HG02938 (cell line): ENCODE measurements around the gene JHY.
"Not testable (repeated sequence)": the region's sequence is repeated elsewhere in the genome, so short reads cannot be mapped to it uniquely, and the experiment has no call there.

ENCODE experiments used
- ATAC-seq: cut with Tn5 transposase; IDR thresholded peaks from one replicate; pipeline ENCODE4 v1.9.1; 2021; ENCODE audit warnings: mild to moderate bottlenecking, moderate library complexity; ENCODE audit not compliant: unreplicated experiment

The JHY gene

DNA sequence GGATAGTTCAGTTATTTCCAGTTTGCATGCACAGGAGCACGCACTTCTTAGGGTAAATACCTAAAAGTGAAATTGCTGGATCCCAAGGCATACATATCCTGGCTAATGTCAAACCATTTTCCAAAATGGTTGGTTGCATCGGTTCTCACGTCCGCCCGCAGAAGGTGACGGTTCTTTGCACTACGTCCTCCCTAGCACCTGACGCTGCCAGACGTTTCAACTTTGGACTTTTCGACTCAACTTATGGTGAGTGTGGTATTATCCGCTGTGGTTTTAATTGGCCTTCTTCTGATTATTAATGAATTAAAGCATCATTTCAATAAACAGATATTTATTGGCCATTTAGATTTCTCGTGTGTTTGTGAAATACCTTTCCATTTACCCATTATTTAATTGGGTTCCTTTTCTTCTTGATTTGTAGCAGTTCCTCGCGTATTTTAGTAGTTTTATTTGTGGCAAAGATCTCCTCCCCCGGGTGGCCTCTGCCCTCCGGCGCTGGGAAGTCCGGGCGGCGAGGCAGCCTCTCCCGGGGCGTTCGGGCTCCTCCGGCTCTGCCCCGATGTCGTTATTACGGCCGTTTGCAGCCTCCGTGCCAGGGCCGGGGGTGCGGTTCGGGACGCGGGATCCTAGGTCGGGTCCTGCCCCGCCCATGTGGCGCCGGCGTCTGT lies at the start of gene JHY:
Gene JHY (plus strand): TSS at position 571 of the 668 bp plus-strand sequence. CDS start 3,091 bp downstream, outside the sequence.
- ATAC-seq: no peak

GRCh38 chr11:122833846-122834464 lies 48.6 kb upstream of the JHY start:
- ATAC-seq: no peak

DNA sequence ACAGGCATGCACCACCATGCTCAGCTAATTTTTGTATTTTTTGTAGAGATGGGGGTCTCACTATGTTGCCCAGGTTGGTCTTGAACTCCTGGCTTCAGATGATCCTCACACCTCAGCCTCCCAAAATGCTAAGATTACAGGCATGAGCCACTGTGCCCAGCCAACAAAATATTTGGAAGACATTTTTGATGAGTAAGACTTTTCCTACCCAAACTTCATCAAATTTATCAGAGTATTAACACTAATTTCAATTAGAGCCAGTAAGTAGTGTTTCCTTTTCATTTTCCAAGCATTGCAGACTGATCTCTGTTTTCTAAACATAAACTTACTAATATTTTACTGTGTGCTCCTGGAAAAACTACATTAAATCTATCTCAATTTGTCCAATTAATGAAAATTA lies 45.6 kb upstream of the JHY start:
- ATAC-seq: no peak

- ATAC-seq: no peak
Measured at GRCh38 chr11:122837528-122838346, 44.8 kb upstream of the JHY start.

DNA sequence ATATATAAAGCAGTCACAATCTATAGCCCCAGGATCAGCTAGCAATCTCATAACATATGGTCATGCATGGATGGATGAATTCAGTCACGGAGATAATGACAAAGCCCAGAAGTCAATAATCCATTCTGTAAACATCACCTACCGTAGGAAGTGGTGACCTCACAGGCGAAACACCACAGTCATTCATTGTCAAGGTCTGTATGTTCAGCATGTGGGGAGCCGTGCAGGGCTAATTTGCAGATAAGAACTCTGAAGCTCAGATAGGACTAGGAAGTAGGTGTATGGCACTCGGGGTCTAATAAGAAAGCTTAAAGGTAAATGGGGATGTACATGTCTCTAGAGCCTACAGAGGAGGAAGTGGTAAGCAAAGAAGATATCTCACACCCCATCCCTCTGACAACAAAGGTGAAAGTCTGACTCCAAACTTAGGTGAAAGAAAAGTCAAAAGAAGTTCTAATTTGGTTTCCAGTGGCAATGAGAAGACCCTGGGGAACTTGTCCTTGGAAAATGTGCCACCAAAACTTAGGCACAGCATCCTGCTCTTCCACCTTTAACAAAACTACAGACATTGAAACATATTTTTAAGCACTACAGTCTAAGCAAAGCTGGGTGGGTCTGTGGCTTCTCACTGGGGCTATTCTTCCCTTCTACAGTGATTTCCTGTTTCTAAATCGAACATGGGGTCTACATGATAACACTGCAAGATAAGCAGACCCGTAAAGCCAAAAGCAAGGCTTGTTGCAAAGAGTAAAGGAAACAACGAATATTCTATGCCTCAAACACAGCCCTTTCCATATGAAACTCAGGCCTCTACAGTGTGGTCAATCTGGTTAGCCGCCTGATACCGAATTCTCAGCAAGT lies 39.0 kb upstream of the JHY start:
- peak; percentile 75 for ATAC-seq

DNA sequence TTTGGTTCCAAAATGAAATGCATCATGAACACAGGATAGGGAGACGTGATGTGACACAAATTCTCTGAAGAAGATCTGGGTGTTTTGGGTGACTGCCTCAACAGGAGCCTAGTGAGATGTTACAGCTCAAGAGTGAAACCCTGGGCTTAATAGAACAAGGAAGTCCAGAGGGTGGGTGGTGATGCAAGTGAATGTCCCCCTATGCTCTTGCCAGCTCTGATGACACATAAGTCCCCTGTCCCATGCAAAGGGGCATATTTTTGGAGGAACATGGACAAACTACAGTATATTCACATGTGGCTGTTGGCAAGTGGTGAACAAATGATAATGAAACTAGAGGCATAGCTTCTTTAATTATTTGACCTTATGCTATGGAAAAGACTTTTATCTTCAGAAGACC lies 35.1 kb upstream of the JHY start:
- ATAC-seq: no peak

GRCh38 chr11:122848186-122848585 lies 34.4 kb upstream of the JHY start:
- no peak for ATAC-seq

GRCh38 chr11:122850076-122850631 lies 32.4 kb upstream of the JHY start:
- ATAC-seq: no peak

DNA sequence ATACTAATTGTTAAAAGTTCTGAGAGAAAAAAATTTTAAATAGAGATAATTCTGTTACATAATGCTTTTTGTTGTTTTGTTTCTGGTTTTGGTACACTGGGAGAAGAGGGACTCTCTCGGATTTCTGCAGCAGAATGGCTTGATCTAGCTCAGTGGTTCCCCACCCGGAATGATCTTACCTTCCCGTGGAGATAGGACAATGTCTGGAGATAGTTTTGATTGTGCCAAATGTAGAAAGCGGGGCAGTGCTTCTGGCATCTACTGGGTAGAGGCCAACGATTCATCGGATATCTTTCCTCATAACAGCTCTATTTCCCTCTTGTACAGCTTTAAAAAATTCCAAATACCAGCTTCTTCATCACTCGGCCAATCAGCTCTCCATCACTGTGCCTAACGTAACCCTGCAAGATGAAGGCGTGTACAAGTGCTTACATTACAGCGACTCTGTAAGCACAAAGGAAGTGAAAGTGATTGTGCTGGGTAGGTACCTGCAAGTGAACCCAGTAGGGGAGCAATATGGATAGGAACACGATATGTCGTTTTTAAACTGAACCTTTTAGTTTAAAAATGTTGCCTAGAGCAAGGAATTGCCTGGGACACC lies 31.1 kb upstream of the JHY start:
- peak; percentile 46 for ATAC-seq

DNA sequence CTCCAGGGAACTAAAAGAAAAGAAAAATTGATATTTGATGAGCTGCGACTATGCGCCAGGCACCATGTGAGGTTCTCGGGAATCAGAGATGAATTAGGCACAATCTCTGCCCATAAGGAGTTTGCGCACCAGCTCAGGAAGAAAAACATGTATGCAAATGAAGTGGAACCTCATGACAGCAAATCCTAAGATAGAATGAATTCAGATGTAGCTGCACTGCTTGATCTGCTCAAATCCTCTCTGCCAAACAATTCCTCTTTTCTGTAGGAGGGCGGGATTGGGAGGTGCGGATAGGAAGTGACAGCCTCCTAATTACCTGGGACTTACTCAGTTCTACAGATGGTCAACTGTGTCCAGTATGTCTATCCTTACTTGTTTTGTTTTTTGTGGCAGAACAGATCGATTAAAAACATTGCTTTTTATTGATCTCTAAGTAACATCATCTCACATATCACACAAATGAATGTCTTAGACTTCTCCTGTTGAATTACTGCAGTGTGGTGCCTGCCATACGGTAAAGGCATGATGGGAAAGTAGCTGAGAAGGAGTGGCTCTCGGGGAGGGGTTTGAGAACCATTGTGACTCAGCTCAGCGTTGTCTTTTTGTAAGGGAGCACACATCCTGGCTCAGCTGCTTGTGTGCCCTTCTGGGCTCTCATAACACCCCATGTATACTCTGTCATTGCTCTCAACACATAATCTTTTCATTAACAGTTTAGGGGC lies 30.3 kb upstream of the JHY start:
- no peak for ATAC-seq

GRCh38 chr11:122852796-122853160 lies 29.8 kb upstream of the JHY start:
- no peak for ATAC-seq

DNA sequence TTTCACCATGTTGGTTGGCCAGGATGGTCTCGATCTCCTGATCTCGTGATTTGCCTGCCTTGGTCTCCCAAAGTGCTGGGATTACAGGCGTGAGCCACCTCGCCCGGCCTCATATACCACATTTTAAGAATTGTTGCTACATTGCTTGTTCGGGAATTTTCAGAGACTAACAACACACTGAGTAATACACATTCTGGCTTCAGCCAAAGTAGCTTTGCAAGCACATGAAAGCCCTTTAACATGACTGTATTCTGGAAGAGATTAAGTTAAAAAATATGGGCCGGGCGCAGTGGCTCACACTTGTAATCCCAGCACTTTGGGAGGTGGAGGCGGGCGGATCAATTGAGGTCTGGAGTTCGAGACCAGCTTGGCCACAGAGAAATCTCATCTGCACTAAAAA lies 29.3 kb upstream of the JHY start:
- ATAC-seq: no peak

GRCh38 chr11:122853971-122854446 lies 28.6 kb upstream of the JHY start:
- ATAC-seq: no peak

DNA sequence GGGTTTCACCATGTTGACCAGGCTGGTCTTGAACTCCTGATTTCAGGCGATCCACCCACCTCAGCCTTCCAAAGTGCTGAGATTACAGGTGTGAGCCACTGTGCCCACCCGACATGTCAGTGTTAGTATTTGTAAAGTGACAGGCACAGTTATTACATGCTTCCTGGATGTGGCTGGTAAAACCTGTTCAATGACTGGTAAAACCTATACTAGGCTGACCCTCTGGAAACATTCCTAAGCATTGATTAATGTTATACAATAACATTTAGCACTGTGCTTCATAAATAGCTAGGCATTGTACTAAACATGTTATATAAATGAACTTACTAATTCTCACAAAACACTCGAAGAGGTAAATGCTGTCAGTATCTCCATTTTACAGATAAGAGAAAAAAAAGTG lies 20.9 kb upstream of the JHY start:
- ATAC-seq: no peak

- no peak for ATAC-seq
Measured at GRCh38 chr11:122862091-122862490, 20.5 kb upstream of the JHY start.

DNA sequence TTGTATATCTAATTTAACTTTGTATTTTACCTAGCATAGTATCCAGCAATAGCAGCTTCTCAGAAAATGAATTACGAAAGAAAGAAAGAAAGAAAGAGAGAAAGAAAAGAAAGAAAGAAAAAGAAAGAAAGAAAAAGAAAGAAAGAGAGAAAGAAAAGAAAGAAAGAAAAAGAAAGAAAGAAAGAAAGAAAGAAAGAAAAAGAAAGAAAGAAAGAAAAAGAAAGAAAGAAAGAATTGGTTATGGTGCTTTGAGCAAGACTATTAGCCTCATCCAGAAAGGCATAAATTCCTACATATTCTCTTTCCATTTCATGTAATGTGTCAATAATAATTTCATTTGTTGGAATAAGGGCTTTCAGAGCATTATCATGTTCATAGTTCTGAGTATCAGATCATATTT lies 19.4 kb upstream of the JHY start:
- not testable (repeated sequence) for ATAC-seq

- no peak for ATAC-seq
Measured at GRCh38 chr11:122863704-122864326, 18.7 kb upstream of the JHY start.

DNA sequence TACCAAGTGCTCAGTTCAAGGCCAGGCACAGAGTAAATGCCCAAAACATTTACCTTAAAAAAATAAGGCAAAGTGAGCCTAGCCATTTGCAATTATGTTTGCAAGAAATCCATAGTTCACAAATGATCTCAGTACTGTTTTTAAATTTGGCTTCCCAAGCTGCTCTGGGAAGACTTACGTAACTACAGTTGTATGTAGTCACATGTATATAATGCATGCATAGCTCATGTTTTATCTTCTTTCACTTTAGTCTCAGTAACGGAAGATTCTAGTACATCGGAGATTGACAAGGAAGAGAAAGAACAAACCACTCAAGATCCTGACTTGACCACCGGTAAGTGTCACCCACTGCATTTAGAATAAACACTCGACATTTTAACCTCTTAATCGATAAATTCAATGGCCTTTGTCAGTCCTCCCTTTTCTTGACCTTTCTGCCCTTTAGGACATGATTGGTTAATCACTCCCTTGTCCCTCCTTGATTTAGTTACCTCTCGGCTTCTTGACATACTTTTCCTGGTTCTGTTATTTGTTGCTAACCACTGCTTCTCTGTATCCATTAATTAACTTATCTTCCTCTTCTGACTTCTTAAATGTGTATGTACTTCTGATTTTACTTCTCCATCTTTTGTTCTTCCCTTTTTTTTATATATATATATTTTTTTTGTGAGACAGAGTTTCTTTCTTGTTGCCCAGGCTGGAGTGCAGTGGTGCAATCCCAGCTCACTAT lies 18.0 kb upstream of the JHY start:
- ATAC-seq: no peak
